ENCODE results near the gene ARHGEF25.
A peak's percentile ranks its signal among the peaks of the same experiment; 100 is the strongest.

GRCh38 chr12:57637364-57637763, 26.1 kb downstream of the ARHGEF25 start:
- TF ChIP-seq CTCF (IDR thresholded peaks at IDR 0.05): peak; percentile 35
- TF ChIP-seq ZFX (IDR thresholded peaks at IDR 0.05; ENCODE audit: borderline replicate concordance): no peak
